ENCODE measurements around the gene MUS81. TPM values are rescaled to one million over a fixed set of nuclear protein-coding genes. Genes with fewer than 3 reads are reported as not detected.
A peak's percentile ranks its signal among the peaks of the same experiment; 100 is the strongest.

Gene MUS81
- total and polyA plus RNA-seq, 10 of the 15 experiments (the other 5 are each of a cell fraction or from before 2014, with no cell fraction given) = 11.8 to 76.1 (median 48.4) TPM

- POLR2A ChIA-PET = interaction anchor here (1.2 to 4.5 kb wide), 3 partner anchors 8 to 22 kb away, joined by 3 to 44 read pairs (median 4); partner anchors contain the start of genes CCDC85B, CFL1 and MUS81
- in situ Hi-C loops (cut with MboI) = loop anchor here (25.0 kb wide), 1 partner anchor 1632 kb away; the partner anchor contains the start of genes DNAJC4, FKBP2, NUDT22 and PPP1R14B
- Histone ChIP-seq H3K4me2 (ENCODE audit: control insufficient read depth, insufficient read depth) (no peak overlapping the region), H3K9ac (ENCODE audit: control insufficient read depth, insufficient read depth, low read length) (no peak overlapping the region), H3K79me2 (ENCODE audit: control insufficient read depth, insufficient read depth, low read length) (no peaks in the 10 kb centered on the region), H3K4me1 (ENCODE audit: control insufficient read depth, insufficient read depth, low read length) (peaks cover 9% of the 10 kb centered on the region), H4K20me1 (ENCODE audit: control insufficient read depth, insufficient read depth) (no peaks in the 10 kb centered on the region), H3K9me3 (replicated peaks; ENCODE audit: control insufficient read depth, insufficient read depth, low read length) (no peaks in the 10 kb centered on the region), H3K36me3 (ENCODE audit: control insufficient read depth in 2 of 2, insufficient read depth in 2 of 2, low read length in 1 of 2) (peaks cover 13 to 26% of the 10 kb centered on the region in 2 experiments), H3K4me3 (no peak overlapping the region), H3K27me3 (replicated peaks in 1 of 2; ENCODE audit: control insufficient read depth in 2 of 2, insufficient read depth in 2 of 2, low read length in 1 of 2) (no peaks in the 10 kb centered on the region), H2AFZ (ENCODE audit: control insufficient read depth, low read depth, low read length) (no peak overlapping the region), H3K27ac (ENCODE audit: control insufficient read depth, insufficient read depth) (no peak overlapping the region)
- DNase-seq (ENCODE audit: low read depth, low spot score) = no peak
- CTCF ChIA-PET = interaction anchor here (1.2 to 4.5 kb wide), 3 partner anchors 9 to 119 kb away, joined by 3 to 41 read pairs (median 6); partner anchors contain the start of genes CFL1 and MUS81
- 83% methylated on average over 3 of the region's 3 CpGs for WGBS (ENCODE audit: insufficient coverage, insufficient replicate concordance, low lambda C conversion rate, missing lambda C conversion rate)
- intact Hi-C loops (cut with micrococcal nuclease; ENCODE audit: unreplicated experiment) = no loop called here
- no TSS peak for BruUV-seq (replicated peaks)
- no peak for ATAC-seq
- FAIRE-seq = no peak
- RAD21 ChIA-PET (ENCODE audit: unreplicated experiment) = no interaction called here
- TF ChIP-seq STAT3 (IDR thresholded peaks at IDR 0.05; ENCODE audit: low read depth, low read length) (no peak), RAD51 (IDR thresholded peaks at IDR 0.05) (no peak), STAT1 (conservative IDR thresholded peaks at IDR 0.05) (no peak), POLR2AphosphoS5 (IDR thresholded peaks at IDR 0.05; ENCODE audit: low read length) (0 out of 2 replicates have a peak, but pooled peaks have one; percentile 15), JUNB (IDR thresholded peaks at IDR 0.05) (no peak), MLLT1 (IDR thresholded peaks at IDR 0.05) (no peak), SMAD1 (IDR thresholded peaks at IDR 0.05; ENCODE audit: low read depth, partially characterized antibody) (no peak), POLR2AphosphoS2 (IDR thresholded peaks at IDR 0.05; ENCODE audit: low read depth, low read length) (peak; percentile 32; the same call in 1 of the 2 replicates), RB1 (IDR thresholded peaks at IDR 0.05; ENCODE audit: borderline replicate concordance) (no peak), ATF2 (IDR thresholded peaks at IDR 0.05; ENCODE audit: low read length) (peak; percentile 21; the same call in 1 of the 2 replicates), SPI1 (IDR thresholded peaks at IDR 0.05; ENCODE audit: borderline replicate concordance, insufficient read depth, low read depth, low read length) (no peak), ZBED1 (IDR thresholded peaks at IDR 0.05; ENCODE audit: borderline replicate concordance) (peak; percentile 34; the same call in 1 of the 2 replicates), BMI1 (IDR thresholded peaks at IDR 0.05; ENCODE audit: borderline replicate concordance) (no peak), MYB (IDR thresholded peaks at IDR 0.05; ENCODE audit: borderline replicate concordance, low read depth, low read length) (no peak), GABPA (IDR thresholded peaks at IDR 0.05; ENCODE audit: low read depth) (no peak), ATF7 (IDR thresholded peaks at IDR 0.05; ENCODE audit: low read depth) (no peak), RUNX3 (IDR thresholded peaks at IDR 0.05; ENCODE audit: low read length) (no peak; the same call in 1 of the 2 replicates), NR2F1 (conservative IDR thresholded peaks at IDR 0.05) (no peak)
- SMC1A ChIA-PET (ENCODE audit: uncharacterized antibody, unreplicated experiment) = interaction anchor here (0.6 to 2.3 kb wide), 2 partner anchors 9 to 19 kb away, joined by 3 to 7 read pairs; partner anchors contain the start of genes FIBP and MUS81
Observed at GRCh38 chr11:65868907-65869306, 8.7 kb downstream of the MUS81 start.
